SK-N-SH (cell line): Measurements from ENCODE around the gene TAOK2. TPM values are rescaled to one million over a fixed set of nuclear protein-coding genes. Genes with fewer than 3 reads are reported as not detected.

ENCODE experiments used
- CTCF ChIA-PET: fragments of 300-600, 350-600 bp; formaldehyde crosslinking; extraction: SDS; loops from one replicate; lab custom pipeline; 2021; lab: Yijun Ruan, JAX
- POLR2A ChIA-PET: fragments of 350-600 bp; sonication (Branson Sonifier 250); formaldehyde crosslinking; extraction: SDS; loops from one replicate; lab custom pipeline; 2020; ENCODE audit warnings: antibody characterized with exemption, inconsistent platforms; lab: Yijun Ruan, JAX
- DNase-seq: peaks from one replicate; pipeline ENCODE4 v3.0.0; 2012
- H2AFZ ChIP-seq: fragments of 200-600 bp; sonication (generic); 2 replicates; pipeline ENCODE4 v1.8.1; 2016; ENCODE audit warnings: antibody characterized with exemption, mild to moderate bottlenecking, low read depth
- H3F3A ChIP-seq: fragments of 200-600 bp; sonication (generic); replicated peaks from 2 replicates; pipeline ENCODE3; 2016; ENCODE audit warnings: antibody characterized with exemption, mild to moderate bottlenecking; ENCODE audit not compliant: insufficient read depth
- H3K27ac ChIP-seq, 2 experiments: fragments of 200-500 bp in 1 of 2; fragments of 200-600 bp in 1 of 2; sonication (Bioruptor generic) in 1 of 2; sonication (generic), shearing (Covaris generic) in 1 of 2; 2 replicates each; pipeline versions ENCODE4 v1.5.1 to v1.6.1; 2014 to 2016; ENCODE audit warnings: low read depth in 2 of 2, inconsistent platforms in 1 of 2, low read length in 1 of 2, mild to moderate bottlenecking in 1 of 2, mixed read lengths in 1 of 2
- H3K27me3 ChIP-seq: fragments of 200-600 bp; sonication (generic), shearing (Covaris generic); 2 replicates; pipeline ENCODE4 v1.6.1; 2016; ENCODE audit warnings: mixed run types; ENCODE audit not compliant: insufficient read depth
- H3K36me3 ChIP-seq, 2 experiments: fragments of 200-500 bp in 1 of 2; fragments of 200-600 bp in 1 of 2; sonication (Bioruptor generic) in 1 of 2; sonication (generic) in 1 of 2; replicated peaks in 1 of 2; 2 replicates each; pipeline versions ENCODE3 to v1.5.1; 2014 to 2016; ENCODE audit warnings: low read length in 1 of 2, mild to moderate bottlenecking in 1 of 2; ENCODE audit not compliant: insufficient read depth in 2 of 2, control insufficient read depth in 1 of 2
- H3K4me1 ChIP-seq, 2 experiments: fragments of 200-500 bp in 1 of 2; fragments of 200-600 bp in 1 of 2; sonication (Bioruptor generic) in 1 of 2; sonication (generic), shearing (Covaris generic) in 1 of 2; 2 replicates each; pipeline versions ENCODE4 v1.5.1 to v1.6.1; 2014 to 2016; ENCODE audit warnings: low read depth in 1 of 2, low read length in 1 of 2, mixed run types in 1 of 2; ENCODE audit not compliant: insufficient read depth in 2 of 2, control insufficient read depth in 1 of 2
- H3K4me2 ChIP-seq: fragments of 200-600 bp; sonication (generic), shearing (Covaris generic); 2 replicates; pipeline ENCODE4 v1.6.1; 2017; ENCODE audit warnings: mixed run types
- H3K4me3 ChIP-seq, 2 experiments: fragments of 200-500 bp in 1 of 2; fragments of 200-600 bp in 1 of 2; sonication (Bioruptor generic) in 1 of 2; sonication (generic), shearing (Covaris generic) in 1 of 2; 2 replicates each; pipeline versions ENCODE4 v1.5.1 to v1.8.1; 2014 to 2016; ENCODE audit warnings: low read depth in 2 of 2, inconsistent platforms in 1 of 2, low read length in 1 of 2, mild to moderate bottlenecking in 1 of 2, mixed read lengths in 1 of 2, moderate library complexity in 1 of 2
- H3K79me2 ChIP-seq: fragments of 200-600 bp; sonication (generic); 2 replicates; pipeline ENCODE4 v1.8.1; 2017; ENCODE audit warnings: mild to moderate bottlenecking; ENCODE audit not compliant: insufficient read depth
- H3K9ac ChIP-seq: fragments of 200-600 bp; sonication (generic); 2 replicates; pipeline ENCODE4 v1.6.1; 2017; ENCODE audit warnings: mixed run types
- H3K9me2 ChIP-seq: fragments of 200-600 bp; sonication (generic); 2 replicates; pipeline ENCODE4 v1.6.1; 2017; ENCODE audit warnings: mixed run types
- H3K9me3 ChIP-seq: fragments of 200-600 bp; sonication (generic); 2 replicates; pipeline ENCODE4 v1.6.1; 2017; ENCODE audit warnings: mixed run types, mild to moderate bottlenecking, moderate library complexity
- H4K20me1 ChIP-seq: fragments of 200-600 bp; sonication (generic); 2 replicates; pipeline ENCODE4 v1.6.1; 2017; ENCODE audit warnings: mild to moderate bottlenecking, mixed run types; ENCODE audit not compliant: insufficient read depth
- CHD2 ChIP-seq: fragments of 150-350 bp; IDR thresholded peaks from 2 replicates; pipeline ENCODE4 v1.6.1; 2018; ENCODE audit warnings: low read length; ENCODE audit not compliant: partially characterized antibody
- ELF1 ChIP-seq: IDR thresholded peaks from 2 replicates; pipeline ENCODE4 v1.4.0; 2012
- EP300 ChIP-seq, 2 experiments: IDR thresholded peaks; 2 replicates each; pipeline versions ENCODE4 v1.4.0 to v1.6.1; 2012; ENCODE audit warnings: borderline replicate concordance in 1 of 2, low read depth in 1 of 2, low read length in 1 of 2
- EZH2phosphoT487 ChIP-seq: fragments of 200-600 bp; sonication (generic); IDR thresholded peaks from 2 replicates; pipeline ENCODE4 v1.6.1; 2017; ENCODE audit warnings: low read depth, mixed run types, mild to moderate bottlenecking, antibody characterized with exemption, moderate library complexity, borderline replicate concordance
- FOXJ3 ChIP-seq: sonication (generic); formaldehyde crosslinking; IDR thresholded peaks from 2 replicates; pipeline ENCODE4 v1.5.1; 2020; ENCODE audit warnings: mild to moderate bottlenecking, missing genetic modification reagents
- FOXM1 ChIP-seq: IDR thresholded peaks from 2 replicates; pipeline ENCODE4 v1.4.0; 2012; ENCODE audit warnings: low read depth, mild to moderate bottlenecking
- GATA2 ChIP-seq: sonication (generic); formaldehyde crosslinking; IDR thresholded peaks from 2 replicates; pipeline ENCODE4 v1.5.0; 2020; ENCODE audit warnings: mild to moderate bottlenecking, missing genetic modification reagents
- MXI1 ChIP-seq: IDR thresholded peaks from 2 replicates; pipeline ENCODE4 v1.6.1; 2012; ENCODE audit warnings: mild to moderate bottlenecking, low read depth, low read length, improper control_type of control experiment
- NFIC ChIP-seq: IDR thresholded peaks from 2 replicates; pipeline ENCODE4 v1.4.0; 2012; ENCODE audit warnings: borderline replicate concordance
- RCOR1 ChIP-seq: fragments of 150-350 bp; IDR thresholded peaks from 2 replicates; pipeline ENCODE4 v1.6.1; 2017; ENCODE audit warnings: antibody characterized with exemption, low read length
- RFX5 ChIP-seq: IDR thresholded peaks from 2 replicates; pipeline ENCODE4 v1.6.1; 2012; ENCODE audit warnings: mild to moderate bottlenecking, improper control_type of control experiment, low read length
- SIN3A ChIP-seq: IDR thresholded peaks from 2 replicates; pipeline ENCODE4 v1.6.1; 2012; ENCODE audit warnings: low read depth, mild to moderate bottlenecking, low read length, moderate library complexity, borderline replicate concordance
- SMC3 ChIP-seq: IDR thresholded peaks from 2 replicates; pipeline ENCODE4 v1.6.1; 2012; ENCODE audit warnings: low read depth, low read length, improper control_type of control experiment
- YY1 ChIP-seq: IDR thresholded peaks from 2 replicates; pipeline ENCODE4 v1.4.0; 2012; ENCODE audit warnings: low read depth, mild to moderate bottlenecking
- WGBS: methylation state at CpG from one replicate; pipeline ENCODE4 v1.1.6; 2017; ENCODE audit warnings: low lambda C conversion rate; 5-methylcytosine and 5-hydroxymethylcytosine counted together
- polyA plus RNA-seq, 3 experiments: library from polyadenylated mRNA; depleted of rRNA; stranded (reverse); fragments of >200 nt; gene quantifications; 2 replicates each; pipeline ENCODE4 v1.2.3, GENCODE V29; 2012
- TF ChIP-seq, protein P1 (sequence below): IDR thresholded peaks from 2 replicates; pipeline ENCODE4 v1.4.0; 2012; ENCODE audit warnings: low read depth, borderline replicate concordance
- TF ChIP-seq, protein P2 (sequence below): IDR thresholded peaks from 2 replicates; pipeline ENCODE4 v1.6.1; 2012; ENCODE audit warnings: mild to moderate bottlenecking, low read depth, low read length, moderate library complexity
- TF ChIP-seq, protein P3 (sequence below): fragments of 200-600 bp; sonication (generic); IDR thresholded peaks from 2 replicates; pipeline ENCODE4 v1.6.1; 2017; ENCODE audit warnings: antibody characterized with exemption, mild to moderate bottlenecking, moderate library complexity
- TF ChIP-seq, protein P4 (sequence below): IDR thresholded peaks from 2 replicates; pipeline ENCODE4 v1.4.0; 2012; ENCODE audit warnings: low read depth, borderline replicate concordance
- TF ChIP-seq, protein P5 (sequence below): fragments of 150-350 bp; IDR thresholded peaks from 2 replicates; pipeline ENCODE4 v1.6.1; 2017; ENCODE audit warnings: antibody characterized with exemption, low read length, low read depth, borderline replicate concordance

Gene TAOK2
- polyA plus RNA-seq, 1 of the 3 experiments (the other 2 are of a cell fraction): 21.9 TPM

DNA sequence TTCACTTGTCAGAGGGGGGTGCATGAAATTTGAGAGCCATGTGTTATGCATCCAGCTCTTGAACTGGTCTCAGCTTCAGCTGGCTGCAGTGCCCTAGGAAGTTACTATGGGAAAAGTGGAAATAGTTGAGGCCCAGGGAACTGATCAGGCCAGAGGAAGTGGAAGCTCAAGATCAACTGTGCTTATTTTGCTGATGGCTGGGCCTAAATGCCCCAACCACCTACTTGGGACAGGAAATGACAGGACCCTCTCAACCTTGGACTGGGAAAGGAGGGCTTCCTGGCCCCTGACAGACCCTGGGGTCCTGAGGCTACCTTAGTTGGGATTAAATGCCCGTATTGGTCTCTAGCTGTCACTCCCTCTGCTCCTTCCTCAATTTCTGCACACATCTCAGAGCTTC is 1.2 kb upstream of the TAOK2 start:
- no peak overlapping the region for H2AFZ ChIP-seq
- no peak overlapping the region for H3K4me3 ChIP-seq
- H3K79me2 ChIP-seq: peaks cover 38% of the 10 kb centered on the region
- peaks cover 11% of the 10 kb centered on the region for H3F3A ChIP-seq
- no peaks in the 10 kb centered on the region for H3K9me3 ChIP-seq
- no peaks in the 10 kb centered on the region for H3K27me3 ChIP-seq
- no peak overlapping the region for H3K4me2 ChIP-seq
- TF ChIP-seq MXI1: no peak
- TF ChIP-seq SMC3: no peak
- no peak for TF ChIP-seq FOXM1
- TF ChIP-seq, protein P1, sequence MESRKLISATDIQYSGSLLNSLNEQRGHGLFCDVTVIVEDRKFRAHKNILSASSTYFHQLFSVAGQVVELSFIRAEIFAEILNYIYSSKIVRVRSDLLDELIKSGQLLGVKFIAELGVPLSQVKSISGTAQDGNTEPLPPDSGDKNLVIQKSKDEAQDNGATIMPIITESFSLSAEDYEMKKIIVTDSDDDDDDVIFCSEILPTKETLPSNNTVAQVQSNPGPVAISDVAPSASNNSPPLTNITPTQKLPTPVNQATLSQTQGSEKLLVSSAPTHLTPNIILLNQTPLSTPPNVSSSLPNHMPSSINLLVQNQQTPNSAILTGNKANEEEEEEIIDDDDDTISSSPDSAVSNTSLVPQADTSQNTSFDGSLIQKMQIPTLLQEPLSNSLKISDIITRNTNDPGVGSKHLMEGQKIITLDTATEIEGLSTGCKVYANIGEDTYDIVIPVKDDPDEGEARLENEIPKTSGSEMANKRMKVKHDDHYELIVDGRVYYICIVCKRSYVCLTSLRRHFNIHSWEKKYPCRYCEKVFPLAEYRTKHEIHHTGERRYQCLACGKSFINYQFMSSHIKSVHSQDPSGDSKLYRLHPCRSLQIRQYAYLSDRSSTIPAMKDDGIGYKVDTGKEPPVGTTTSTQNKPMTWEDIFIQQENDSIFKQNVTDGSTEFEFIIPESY: no peak
- no peak for TF ChIP-seq SIN3A
- no peak for TF ChIP-seq NFIC
- no peak for TF ChIP-seq EP300 (IDR thresholded peaks at IDR 0.05; ENCODE audit: borderline replicate concordance in 1 of 2, low read depth in 1 of 2, low read length in 1 of 2)
- TF ChIP-seq, protein P2, sequence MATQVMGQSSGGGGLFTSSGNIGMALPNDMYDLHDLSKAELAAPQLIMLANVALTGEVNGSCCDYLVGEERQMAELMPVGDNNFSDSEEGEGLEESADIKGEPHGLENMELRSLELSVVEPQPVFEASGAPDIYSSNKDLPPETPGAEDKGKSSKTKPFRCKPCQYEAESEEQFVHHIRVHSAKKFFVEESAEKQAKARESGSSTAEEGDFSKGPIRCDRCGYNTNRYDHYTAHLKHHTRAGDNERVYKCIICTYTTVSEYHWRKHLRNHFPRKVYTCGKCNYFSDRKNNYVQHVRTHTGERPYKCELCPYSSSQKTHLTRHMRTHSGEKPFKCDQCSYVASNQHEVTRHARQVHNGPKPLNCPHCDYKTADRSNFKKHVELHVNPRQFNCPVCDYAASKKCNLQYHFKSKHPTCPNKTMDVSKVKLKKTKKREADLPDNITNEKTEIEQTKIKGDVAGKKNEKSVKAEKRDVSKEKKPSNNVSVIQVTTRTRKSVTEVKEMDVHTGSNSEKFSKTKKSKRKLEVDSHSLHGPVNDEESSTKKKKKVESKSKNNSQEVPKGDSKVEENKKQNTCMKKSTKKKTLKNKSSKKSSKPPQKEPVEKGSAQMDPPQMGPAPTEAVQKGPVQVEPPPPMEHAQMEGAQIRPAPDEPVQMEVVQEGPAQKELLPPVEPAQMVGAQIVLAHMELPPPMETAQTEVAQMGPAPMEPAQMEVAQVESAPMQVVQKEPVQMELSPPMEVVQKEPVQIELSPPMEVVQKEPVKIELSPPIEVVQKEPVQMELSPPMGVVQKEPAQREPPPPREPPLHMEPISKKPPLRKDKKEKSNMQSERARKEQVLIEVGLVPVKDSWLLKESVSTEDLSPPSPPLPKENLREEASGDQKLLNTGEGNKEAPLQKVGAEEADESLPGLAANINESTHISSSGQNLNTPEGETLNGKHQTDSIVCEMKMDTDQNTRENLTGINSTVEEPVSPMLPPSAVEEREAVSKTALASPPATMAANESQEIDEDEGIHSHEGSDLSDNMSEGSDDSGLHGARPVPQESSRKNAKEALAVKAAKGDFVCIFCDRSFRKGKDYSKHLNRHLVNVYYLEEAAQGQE: no peak
- TF ChIP-seq YY1: no peak
- TF ChIP-seq, protein P3, sequence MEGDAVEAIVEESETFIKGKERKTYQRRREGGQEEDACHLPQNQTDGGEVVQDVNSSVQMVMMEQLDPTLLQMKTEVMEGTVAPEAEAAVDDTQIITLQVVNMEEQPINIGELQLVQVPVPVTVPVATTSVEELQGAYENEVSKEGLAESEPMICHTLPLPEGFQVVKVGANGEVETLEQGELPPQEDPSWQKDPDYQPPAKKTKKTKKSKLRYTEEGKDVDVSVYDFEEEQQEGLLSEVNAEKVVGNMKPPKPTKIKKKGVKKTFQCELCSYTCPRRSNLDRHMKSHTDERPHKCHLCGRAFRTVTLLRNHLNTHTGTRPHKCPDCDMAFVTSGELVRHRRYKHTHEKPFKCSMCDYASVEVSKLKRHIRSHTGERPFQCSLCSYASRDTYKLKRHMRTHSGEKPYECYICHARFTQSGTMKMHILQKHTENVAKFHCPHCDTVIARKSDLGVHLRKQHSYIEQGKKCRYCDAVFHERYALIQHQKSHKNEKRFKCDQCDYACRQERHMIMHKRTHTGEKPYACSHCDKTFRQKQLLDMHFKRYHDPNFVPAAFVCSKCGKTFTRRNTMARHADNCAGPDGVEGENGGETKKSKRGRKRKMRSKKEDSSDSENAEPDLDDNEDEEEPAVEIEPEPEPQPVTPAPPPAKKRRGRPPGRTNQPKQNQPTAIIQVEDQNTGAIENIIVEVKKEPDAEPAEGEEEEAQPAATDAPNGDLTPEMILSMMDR: no peak
- no peak for TF ChIP-seq EZH2phosphoT487
- TF ChIP-seq GATA2 (CRISPR knock-in tag): no peak
- TF ChIP-seq, protein P4, sequence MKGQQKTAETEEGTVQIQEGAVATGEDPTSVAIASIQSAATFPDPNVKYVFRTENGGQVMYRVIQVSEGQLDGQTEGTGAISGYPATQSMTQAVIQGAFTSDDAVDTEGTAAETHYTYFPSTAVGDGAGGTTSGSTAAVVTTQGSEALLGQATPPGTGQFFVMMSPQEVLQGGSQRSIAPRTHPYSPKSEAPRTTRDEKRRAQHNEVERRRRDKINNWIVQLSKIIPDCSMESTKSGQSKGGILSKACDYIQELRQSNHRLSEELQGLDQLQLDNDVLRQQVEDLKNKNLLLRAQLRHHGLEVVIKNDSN: no peak
- no peak for TF ChIP-seq RFX5
- TF ChIP-seq CHD2: no peak
- no peak for TF ChIP-seq ELF1
- no peak for TF ChIP-seq RCOR1
- TF ChIP-seq, protein P5, sequence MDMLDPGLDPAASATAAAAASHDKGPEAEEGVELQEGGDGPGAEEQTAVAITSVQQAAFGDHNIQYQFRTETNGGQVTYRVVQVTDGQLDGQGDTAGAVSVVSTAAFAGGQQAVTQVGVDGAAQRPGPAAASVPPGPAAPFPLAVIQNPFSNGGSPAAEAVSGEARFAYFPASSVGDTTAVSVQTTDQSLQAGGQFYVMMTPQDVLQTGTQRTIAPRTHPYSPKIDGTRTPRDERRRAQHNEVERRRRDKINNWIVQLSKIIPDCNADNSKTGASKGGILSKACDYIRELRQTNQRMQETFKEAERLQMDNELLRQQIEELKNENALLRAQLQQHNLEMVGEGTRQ: no peak
- TF ChIP-seq FOXJ3 (CRISPR knock-in tag): no peak
- TF ChIP-seq, all 33 proteins: peak for 0
- DNase-seq: no peak
- 92% methylated on average over 1 of the region's 1 CpG for WGBS
- H4K20me1 ChIP-seq: peaks cover 32% of the 10 kb centered on the region
- ChIA-PET CTCF (interaction anchor here (0.9 to 8.2 kb wide), 7 partner anchors 34 to 182 kb away, joined by 3 to 41 read pairs (median 4); partner anchors contain the start of genes CDIPT, KIF22 and TLCD3B), POLR2A (interaction anchor here (1.2 to 1.6 kb wide), 2 partner anchors 11 to 17 kb away, joined by 3 to 10 read pairs; partner anchors contain the start of gene TMEM219)
- peaks cover 20 to 25% of the 10 kb centered on the region in 2 experiments; a peak in 3 of 4 replicates for H3K4me1 ChIP-seq
- H3K9me2 ChIP-seq: no peaks in the 10 kb centered on the region
- H3K27ac ChIP-seq: no peak overlapping the region
- no peak overlapping the region for H3K9ac ChIP-seq
- H3K36me3 ChIP-seq: peaks cover 16 to 17% of the 10 kb centered on the region in 2 experiments
